GM12878 (cell line): ENCODE results near the gene RPL32. TPM values are rescaled to one million over a fixed set of nuclear protein-coding genes. Genes with fewer than 3 reads are reported as not detected.

Source experiments
- ATAC-seq: fragments of 200-7000 bp; cut with Tn5 transposase; 3 replicates; pipeline ENCODE4 v1.9.1; 2020; ENCODE audit warnings: mild to moderate bottlenecking, moderate library complexity
- Bru-seq: library from RNA; stranded (reverse); fragments of 400-500 nt; gene quantifications from one replicate; lab custom pipeline; 2021; lab: Mats Ljungman, UMichigan
- BruChase-seq, 2 experiments: library from RNA; stranded (reverse); fragments of 400-500 nt; gene quantifications; one replicate each; lab custom pipeline; 2021; lab: Mats Ljungman, UMichigan
- BruUV-seq: library from RNA; stranded (reverse); fragments of 400-500 nt; replicated peaks from 2 replicates; lab custom pipeline; 2021; lab: Mats Ljungman, UMichigan
- CTCF ChIA-PET: fragments of 300-600 bp; sonication (Branson Sonifier 250); formaldehyde crosslinking; extraction: SDS; loops from one replicate; lab custom pipeline; 2021; ENCODE audit warnings: inconsistent platforms; lab: Yijun Ruan, JAX
- POLR2A ChIA-PET: fragments of 350-600 bp; formaldehyde crosslinking; extraction: SDS; loops from one replicate; lab custom pipeline; 2021; ENCODE audit warnings: inconsistent platforms; lab: Charles Lee
- RAD21 ChIA-PET: fragments of 300-600 bp; sonication (Branson Sonifier 250); formaldehyde crosslinking; loops from one replicate; lab custom pipeline; 2023; ENCODE audit warnings: antibody characterized with exemption; ENCODE audit not compliant: unreplicated experiment; lab: Charles Lee
- SMC1A ChIA-PET: fragments of 300-600 bp; sonication (Branson Sonifier 250); formaldehyde crosslinking; loops from one replicate; lab custom pipeline; 2023; ENCODE audit not compliant: unreplicated experiment, uncharacterized antibody; lab: Charles Lee
- DNase-seq: peaks from one replicate; pipeline ENCODE4 v3.0.0-alpha.2; 2011; ENCODE audit warnings: low read depth, low spot score
- FAIRE-seq: peaks from 3 replicates; lab custom pipeline; 2011; peaks lifted over from hg19 to GRCh38; lab: Jason Lieb, UNC
- H2AFZ ChIP-seq: 2 replicates; pipeline ENCODE4 v1.6.0; 2011; ENCODE audit warnings: low read depth, low read length, control low read depth; ENCODE audit not compliant: control insufficient read depth
- H3K27ac ChIP-seq: 2 replicates; pipeline ENCODE4 v1.5.1; 2011; ENCODE audit warnings: control low read depth; ENCODE audit not compliant: control insufficient read depth, insufficient read depth
- H3K27me3 ChIP-seq, 2 experiments: replicated peaks in 1 of 2; 2 replicates each; pipeline versions ENCODE4 v1.6.0 to v1.6.1; 2011; ENCODE audit warnings: low read length in 1 of 2; ENCODE audit not compliant: control insufficient read depth in 2 of 2, insufficient read depth in 2 of 2
- H3K36me3 ChIP-seq, 2 experiments: 2 replicates each; pipeline ENCODE4 v1.5.1; 2011; ENCODE audit warnings: low read length in 1 of 2; ENCODE audit not compliant: control insufficient read depth in 2 of 2, insufficient read depth in 2 of 2
- H3K4me1 ChIP-seq: 2 replicates; pipeline ENCODE4 v1.6.1; 2011; ENCODE audit warnings: mild to moderate bottlenecking, low read length, moderate library complexity, mixed read lengths; ENCODE audit not compliant: control insufficient read depth, insufficient read depth
- H3K4me2 ChIP-seq: 2 replicates; pipeline ENCODE4 v1.6.0; 2011; ENCODE audit warnings: control low read depth; ENCODE audit not compliant: control insufficient read depth, insufficient read depth
- H3K4me3 ChIP-seq: fragments of 200-600 bp; sonication (generic); 2 replicates; pipeline ENCODE4 v1.5.1; 2016
- H3K79me2 ChIP-seq: 2 replicates; pipeline ENCODE4 v1.6.0; 2011; ENCODE audit warnings: low read length; ENCODE audit not compliant: control insufficient read depth, insufficient read depth
- H3K9ac ChIP-seq: 2 replicates; pipeline ENCODE4 v1.8.0; 2011; ENCODE audit warnings: low read length, control low read depth, mixed read lengths; ENCODE audit not compliant: control insufficient read depth, insufficient read depth
- H3K9me3 ChIP-seq: replicated peaks from 3 replicates; pipeline ENCODE4 v1.5.1; 2011; ENCODE audit warnings: mild to moderate bottlenecking, low read length; ENCODE audit not compliant: control insufficient read depth, insufficient read depth
- H4K20me1 ChIP-seq: 2 replicates; pipeline ENCODE4 v1.6.0; 2011; ENCODE audit not compliant: control insufficient read depth, insufficient read depth
- BCL11A ChIP-seq: IDR thresholded peaks from 2 replicates; pipeline ENCODE4 v1.6.1; 2011; ENCODE audit warnings: low read depth, low read length
- EGR1 ChIP-seq, 2 experiments: IDR thresholded peaks; 1 replicate in 1 of 2; 2 replicates in 1 of 2; pipeline ENCODE4 v1.6.1; 2011 to 2012; ENCODE audit warnings: low read depth in 2 of 2, low read length in 2 of 2, borderline replicate concordance in 1 of 2, mild to moderate bottlenecking in 1 of 2, moderate library complexity in 1 of 2
- ESRRA ChIP-seq: IDR thresholded peaks from 2 replicates; pipeline ENCODE4 v1.6.1; 2012; ENCODE audit warnings: mild to moderate bottlenecking, low read length, improper control_type of control experiment
- ETV6 ChIP-seq, 2 experiments: fragments of 450-650 bp in 1 of 2; IDR thresholded peaks in 1 of 2; conservative IDR thresholded peaks in 1 of 2; 2 replicates each; pipeline ENCODE4 v1.6.1; 2014; ENCODE audit warnings: antibody characterized with exemption in 1 of 2, borderline replicate concordance in 1 of 2, low read depth in 1 of 2, mild to moderate bottlenecking in 1 of 2, moderate library complexity in 1 of 2
- HDAC6 ChIP-seq: fragments of 200-600 bp; sonication (generic); IDR thresholded peaks from one replicate; pipeline ENCODE4 v1.8.0; 2017; ENCODE audit warnings: antibody characterized with exemption; ENCODE audit not compliant: unreplicated experiment
- JUNB ChIP-seq: IDR thresholded peaks from 2 replicates; pipeline ENCODE4 v1.6.1; 2016; ENCODE audit warnings: antibody characterized with exemption, mild to moderate bottlenecking
- STAT3 ChIP-seq: IDR thresholded peaks from 2 replicates; pipeline ENCODE4 v1.6.1; 2011; ENCODE audit warnings: low read depth, low read length, improper control_type of control experiment
- TBL1XR1 ChIP-seq: IDR thresholded peaks from 2 replicates; pipeline ENCODE4 v1.6.1; 2012; ENCODE audit warnings: low read depth, low read length, improper control_type of control experiment
- ZBED1 ChIP-seq: IDR thresholded peaks from 2 replicates; pipeline ENCODE4 v1.6.1; 2016; ENCODE audit warnings: borderline replicate concordance
- WGBS: methylation state at CpG from one replicate; pipeline ENCODE4 v1.1.6; 2016; ENCODE audit warnings: low lambda C conversion rate; ENCODE audit not compliant: insufficient replicate concordance, insufficient coverage; ENCODE audit errors: missing lambda C conversion rate; 5-methylcytosine and 5-hydroxymethylcytosine counted together
- in situ Hi-C: fragments of 300-500 bp; cut with MboI; formaldehyde crosslinking; loops from 9 replicates; pipeline ENCODE4 v1.14.3; 2018; ENCODE audit warnings: mixed read lengths
- intact Hi-C: fragments of 100-400 bp; cut with micrococcal nuclease; formaldehyde crosslinking; loops from one replicate; pipeline ENCODE4 v1.14.2; 2022; ENCODE audit not compliant: unreplicated experiment
- long read RNA-seq, 2 experiments: library from polyadenylated mRNA; unstranded; transcript quantifications; one replicate each; pipeline ENCODE4 v2.0.0, GENCODE V29; 2019 to 2020
- polyA minus RNA-seq, 3 experiments: library from RNA; depleted of rRNA, polyadenylated mRNA; stranded (reverse); fragments of >200 nt; gene quantifications; 2 replicates each; pipeline ENCODE4 v1.2.3, GENCODE V29; 2011
- polyA plus RNA-seq, 11 experiments: library from polyadenylated mRNA; depleted of rRNA in 4 of 11; unstranded in 6 of 11; stranded (reverse) in 5 of 11; fragments of >200 nt; fragmentation: Nextera tagmentation in 4 of 11; fragmentation: Illumina TruSeq in 1 of 11; extraction: Ambion mirVana in 4 of 11; extraction: Trizol in 1 of 11; gene quantifications; 1 replicate in 1 of 11; 2 replicates in 10 of 11; pipeline versions ENCODE4 v1.2.1 to v1.2.3, GENCODE V29; 2011 to 2016; ENCODE audit warnings: inconsistent platforms in 2 of 11, missing spikeins in 2 of 11, low read depth in 1 of 11
- total RNA-seq, 4 experiments: library from RNA; depleted of rRNA in 3 of 4; stranded (reverse); fragments of >200 nt in 3 of 4; fragmentation: Illumina TruSeq in 1 of 4; extraction: Trizol in 1 of 4; gene quantifications; 2 replicates each; pipeline versions ENCODE4 v1.2.1 to v1.2.3, GENCODE V29; 2013 to 2021
- TF ChIP-seq, protein P1 (sequence below): IDR thresholded peaks from 2 replicates; pipeline ENCODE4 v1.6.1; 2011; ENCODE audit warnings: low read depth, low read length, improper control_type of control experiment, borderline replicate concordance
- TF ChIP-seq, protein P2 (sequence below): fragments of 450-650 bp; IDR thresholded peaks from 2 replicates; pipeline ENCODE4 v1.6.1; 2016; ENCODE audit warnings: mild to moderate bottlenecking

Gene RPL32
- 220 and 242 TPM in 2 replicates for total RNA-seq (2013; cell fraction: nucleolus; rRNA removed)
- 2,707 and 2,818 TPM in 2 replicates for total RNA-seq (2014; rRNA removed)
- 3,926 and 3,952 TPM in 2 replicates for total RNA-seq (2014; rRNA removed; fragmentation: Illumina TruSeq; extraction: Trizol)
- total RNA-seq (2021), result 2,298 and 2,376 TPM in 2 replicates
- polyA plus RNA-seq (2011; ENCODE audit: low read depth), result 3,831 TPM
- polyA plus RNA-seq (2011; rRNA removed), result 3,443 and 3,447 TPM in 2 replicates
- 2,094 and 3,074 TPM in 2 replicates for polyA plus RNA-seq (2011; cell fraction: cytosol; rRNA removed)
- 755 and 1,231 TPM in 2 replicates for polyA plus RNA-seq (2011; cell fraction: nucleus; rRNA removed)
- polyA plus RNA-seq (2012), result 5,378 and 5,555 TPM in 2 replicates
- 5,147 and 5,597 TPM in 2 replicates for polyA plus RNA-seq (2014; fragmentation: Illumina TruSeq; extraction: Trizol)
- 1,000 to 10,000 TPM; 3,252 to 3,662 TPM for polyA plus RNA-seq (2014; fragmentation: Nextera tagmentation; extraction: Ambion mirVana)
- polyA plus RNA-seq (2014; rRNA removed), result 4,075 and 4,194 TPM in 2 replicates
- 1,000 to 10,000 TPM; 1,533 to 1,667 TPM for polyA plus RNA-seq (2016; fragmentation: Nextera tagmentation; extraction: Ambion mirVana)
- polyA minus RNA-seq (2011; rRNA and poly(A)+ RNA removed), result 1,701 and 1,707 TPM in 2 replicates
- 779 and 848 TPM in 2 replicates for polyA minus RNA-seq (2011; cell fraction: cytosol; rRNA and poly(A)+ RNA removed)
- polyA minus RNA-seq (2011; cell fraction: nucleus; rRNA and poly(A)+ RNA removed), result 190 and 283 TPM in 2 replicates
- Bru-seq, nascent RNA, result percentile 99 among the genes with signal in this experiment
- BruChase-seq, experiment 1, labeled RNA remaining after a 6-hour chase, result percentile 98 among the genes with signal in this experiment
- percentile 98 among the genes with signal in this experiment for BruChase-seq, experiment 2, labeled RNA remaining after a 2-hour chase
- long read RNA-seq, experiment 1, transcript RPL32-204 (4 exons, 2,117 nt), result major isoform, 1,118 of 1,162 reads
- long read RNA-seq, experiment 1, transcript RPL32-202 (3 exons, 1,734 nt), result minor isoform, 38 of 1,162 reads
- long read RNA-seq, experiment 1, partial matches to known transcripts, result 0 of 1,162 reads
- long read RNA-seq, experiment 1, other reads (novel, unspliced or antisense), result 5 of 1,162 reads
- long read RNA-seq, experiment 2, transcript RPL32-202 (3 exons, 1,734 nt), result minor isoform, 38 of 1,968 reads
- long read RNA-seq, experiment 2, transcript RPL32-207 (3 exons, 631 nt), result minor isoform, 9 of 1,968 reads
- long read RNA-seq, experiment 2, transcript RPL32-204 (4 exons, 2,117 nt), result major isoform, 1,891 of 1,968 reads
- long read RNA-seq, experiment 2, partial matches to known transcripts, result 10 of 1,968 reads
- long read RNA-seq, experiment 2, other reads (novel, unspliced or antisense), result 16 of 1,968 reads

DNA sequence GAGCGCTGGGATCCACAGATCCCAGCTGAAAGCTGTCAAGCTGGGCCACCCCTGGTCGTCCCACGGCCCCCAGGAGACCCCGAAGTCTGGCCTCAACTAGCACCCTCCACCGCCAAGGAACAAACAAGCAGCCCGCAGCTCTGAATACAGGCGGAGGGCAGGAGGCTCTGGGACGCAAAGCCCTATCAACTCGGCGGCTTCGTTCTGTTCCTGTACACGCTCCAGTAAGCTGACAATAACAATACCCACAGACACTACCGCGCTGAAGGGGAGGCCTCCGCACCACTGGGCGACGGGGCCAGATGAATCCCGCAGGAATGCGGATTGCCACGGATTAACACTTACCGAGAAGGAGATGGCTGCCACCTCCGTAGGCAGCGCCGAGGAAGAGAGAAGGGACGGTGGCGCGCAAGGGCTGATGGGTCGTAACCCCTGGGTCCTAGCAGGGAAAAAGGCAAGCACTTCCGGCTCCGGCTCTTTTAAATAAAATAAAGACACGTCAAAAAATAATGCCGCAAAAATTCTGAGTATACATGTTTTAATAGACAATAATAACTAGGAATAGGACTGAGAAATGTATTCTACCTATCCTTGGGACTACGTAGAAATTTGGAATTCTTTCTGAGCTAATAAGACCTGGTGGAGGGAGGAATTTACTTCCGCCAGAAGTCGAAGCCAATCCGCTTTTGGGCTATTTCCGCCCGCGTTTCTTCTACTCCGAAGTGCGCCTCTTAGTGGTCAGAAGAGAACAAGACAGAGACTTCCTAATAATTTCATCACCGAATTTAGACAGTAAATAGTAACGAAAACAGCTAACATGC, at the start of gene RPL32:
RPL32 (minus strand) TSS at position 417 of the 821 bp plus-strand sequence. CDS start 1,328 bp downstream, outside the sequence.
- ChIA-PET RAD21 (interaction anchor here (0.5 to 2.1 kb wide), 9 partner anchors 18 to 288 kb away, joined by 3 to 6 read pairs (median 3); no protein-coding TSS in a partner anchor), SMC1A (interaction anchor here (0.8 to 2.4 kb wide), 11 partner anchors 9 to 706 kb away, joined by 3 to 12 read pairs (median 4); no protein-coding TSS in a partner anchor), CTCF (interaction anchor here (0.6 to 4.4 kb wide), 44 partner anchors 9 to 706 kb away, joined by 3 to 27 read pairs (median 4); partner anchors contain the start of gene TSEN2), POLR2A (interaction anchor here (0.6 to 1.8 kb wide), 6 partner anchors 8 to 357 kb away, joined by 3 to 5 read pairs (median 3); partner anchors contain the start of gene TSEN2)
- no peaks in the 10 kb centered on the region for H3K27me3 ChIP-seq
- peak within 1 kb of the TSS; percentile 94 for H2AFZ ChIP-seq
- H3K9ac ChIP-seq, result peak within 1 kb of the TSS; percentile 99
- TSS peak; percentile 64 for BruUV-seq
- H3K4me3 ChIP-seq, result peak within 1 kb of the TSS; percentile 98
- peak within 1 kb of the TSS; percentile 90 for H3K27ac ChIP-seq
- H3K9me3 ChIP-seq, result no peaks in the 10 kb centered on the region; the same call in 2 of the 3 replicates
- intact Hi-C loops (loop anchor here (5.0 kb wide), 1 partner anchor 284 kb away; the partner anchor contains the start of gene MKRN2), in situ Hi-C loops (no loop called here)
- H3K4me1 ChIP-seq, result peaks cover 8% of the 10 kb centered on the region; the same call in 1 of the 2 replicates
- DNase-seq (peak; percentile 88), ATAC-seq (peak; percentile 87), FAIRE-seq (peak; percentile 85)
- 2% methylated on average over 43 of the region's 43 CpGs for WGBS
- H3K4me2 ChIP-seq, result peak within 1 kb of the TSS; percentile 98
- H3K36me3 ChIP-seq, result peaks cover 18 to 34% of the 10 kb centered on the region in 2 experiments
- H3K79me2 ChIP-seq, result peaks cover 50% of the 10 kb centered on the region
- H4K20me1 ChIP-seq, result peaks cover 16% of the 10 kb centered on the region
- TF ChIP-seq JUNB (peak; percentile 3; the same call in 1 of the 2 replicates), ZBED1 (0 out of 2 replicates have a peak, but pooled peaks have one; percentile 68), ETV6 (conservative IDR thresholded peaks at IDR 0.05 in 1 of 2, IDR thresholded peaks at IDR 0.05 in 1 of 2; ENCODE audit: borderline replicate concordance in 1 of 2, low read depth in 1 of 2) (no peak; a peak in 1 of 4 replicates), BCL11A (no peak), TBL1XR1 (no peak), HDAC6 (peak; percentile 93), ESRRA (no peak), STAT3 (peak; percentile 47; the same call in 1 of the 2 replicates), EGR1 (IDR thresholded peaks at IDR 0.05; ENCODE audit: borderline replicate concordance in 1 of 2, low read depth in 2 of 2, low read length in 2 of 2) (peak in 1 of 2 experiments; percentile 58; a peak in 1 of 3 replicates)
- TF ChIP-seq, protein P1, sequence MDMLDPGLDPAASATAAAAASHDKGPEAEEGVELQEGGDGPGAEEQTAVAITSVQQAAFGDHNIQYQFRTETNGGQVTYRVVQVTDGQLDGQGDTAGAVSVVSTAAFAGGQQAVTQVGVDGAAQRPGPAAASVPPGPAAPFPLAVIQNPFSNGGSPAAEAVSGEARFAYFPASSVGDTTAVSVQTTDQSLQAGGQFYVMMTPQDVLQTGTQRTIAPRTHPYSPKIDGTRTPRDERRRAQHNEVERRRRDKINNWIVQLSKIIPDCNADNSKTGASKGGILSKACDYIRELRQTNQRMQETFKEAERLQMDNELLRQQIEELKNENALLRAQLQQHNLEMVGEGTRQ, result no peak
- TF ChIP-seq, protein P2, sequence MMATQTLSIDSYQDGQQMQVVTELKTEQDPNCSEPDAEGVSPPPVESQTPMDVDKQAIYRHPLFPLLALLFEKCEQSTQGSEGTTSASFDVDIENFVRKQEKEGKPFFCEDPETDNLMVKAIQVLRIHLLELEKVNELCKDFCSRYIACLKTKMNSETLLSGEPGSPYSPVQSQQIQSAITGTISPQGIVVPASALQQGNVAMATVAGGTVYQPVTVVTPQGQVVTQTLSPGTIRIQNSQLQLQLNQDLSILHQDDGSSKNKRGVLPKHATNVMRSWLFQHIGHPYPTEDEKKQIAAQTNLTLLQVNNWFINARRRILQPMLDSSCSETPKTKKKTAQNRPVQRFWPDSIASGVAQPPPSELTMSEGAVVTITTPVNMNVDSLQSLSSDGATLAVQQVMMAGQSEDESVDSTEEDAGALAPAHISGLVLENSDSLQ, result peak; percentile 18; the same call in 1 of the 2 replicates
